Measurements from ENCODE around the gene GRB2.

Gene GRB2

GRCh38 chr17:75412455-75413317, 7.2 kb upstream of the GRB2 start:
- peak; percentile 84 for DNase-seq

DNA sequence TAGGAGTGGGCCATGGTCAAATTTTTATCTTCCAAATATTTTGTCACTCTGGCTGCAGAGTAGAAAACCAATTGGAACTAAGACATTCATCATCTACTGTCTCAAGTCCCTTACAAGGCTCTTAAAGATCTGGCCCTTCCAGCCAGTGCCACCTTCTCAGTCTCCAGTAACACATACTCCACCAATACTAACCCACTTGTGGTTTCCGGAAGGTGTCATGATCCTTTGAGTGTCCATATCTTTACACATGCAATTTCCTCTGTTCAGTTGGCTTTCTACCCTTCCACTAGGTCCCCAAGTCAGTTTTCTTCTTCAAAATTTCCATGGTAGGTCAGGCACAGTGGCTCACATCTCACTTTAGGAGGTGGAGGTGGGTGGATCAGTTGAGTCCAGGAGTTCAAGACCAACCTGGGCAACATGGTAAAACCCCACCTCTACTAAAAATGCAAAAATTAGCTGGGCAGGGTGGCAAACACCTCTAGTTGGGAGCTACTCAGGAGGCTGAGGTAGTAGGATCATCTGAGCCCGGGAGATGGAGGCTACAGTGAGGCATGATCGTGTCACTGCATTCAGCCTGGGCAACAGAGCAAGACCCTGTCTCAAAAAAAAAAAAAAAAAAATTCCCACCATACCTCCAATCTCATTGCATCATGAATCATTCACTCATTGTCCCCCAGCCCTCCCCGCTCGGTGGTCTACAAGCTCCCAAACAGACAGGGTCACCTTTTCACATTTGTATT, 6.0 kb upstream of the GRB2 start:
- no peak for DNase-seq

DNA sequence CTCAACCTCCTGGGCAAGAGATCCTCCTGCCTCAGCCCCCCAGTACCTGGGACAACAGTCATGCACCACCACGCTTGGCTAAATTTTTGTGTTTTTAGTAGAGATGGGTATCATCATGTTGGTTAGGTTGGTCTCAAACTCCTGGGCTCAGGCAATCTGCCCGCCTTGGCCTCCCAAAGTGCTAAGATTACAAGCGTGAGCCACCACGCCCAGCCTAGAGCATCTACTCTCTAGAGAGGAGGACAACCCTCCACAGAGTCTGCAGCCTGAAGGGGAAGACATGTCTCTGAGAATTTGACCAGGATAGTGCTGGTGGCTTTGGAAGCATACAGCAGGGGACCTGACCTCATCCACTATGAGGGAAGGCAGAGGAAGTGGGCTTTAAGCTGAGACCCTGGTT, 4.7 kb upstream of the GRB2 start:
- no peak for DNase-seq

- DNase-seq: no peak
Observed at GRCh38 chr17:75407655-75408352, 2.3 kb upstream of the GRB2 start.

DNA sequence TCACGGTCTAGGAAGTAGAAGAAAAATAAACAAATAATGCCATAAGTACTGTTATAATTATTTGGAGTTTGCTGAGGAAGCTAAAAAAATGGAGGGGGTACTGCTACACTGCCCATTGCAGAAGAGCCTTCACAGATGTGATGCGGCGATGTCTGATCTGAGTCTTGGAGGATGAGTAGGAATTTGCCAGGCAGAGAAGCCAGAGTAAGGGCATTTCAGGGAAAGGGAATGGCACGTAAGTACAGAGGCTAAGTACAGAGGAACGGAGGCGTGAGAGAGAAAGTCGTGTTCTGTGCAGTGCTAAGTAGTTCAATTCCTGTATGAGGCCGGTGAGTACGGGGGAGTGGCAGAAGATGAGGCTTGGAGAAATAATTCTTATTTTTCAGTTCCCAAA, 741 bp upstream of the GRB2 start:
- DNase-seq: no peak

- peak; percentile 59 for DNase-seq
Observed at GRCh38 chr17:75404731-75405364, 630 bp downstream of the GRB2 start.

GRCh38 chr17:75404223-75404730, 1.2 kb downstream of the GRB2 start:
- DNase-seq: peak; percentile 62

- DNase-seq: no peak
Observed at GRCh38 chr17:75403131-75403530, 2.3 kb downstream of the GRB2 start.

- DNase-seq: peak; percentile 62
Observed at GRCh38 chr17:75402026-75402425, 3.5 kb downstream of the GRB2 start.

GRCh38 chr17:75400326-75400939, 5.0 kb downstream of the GRB2 start:
- DNase-seq: no peak

DNA sequence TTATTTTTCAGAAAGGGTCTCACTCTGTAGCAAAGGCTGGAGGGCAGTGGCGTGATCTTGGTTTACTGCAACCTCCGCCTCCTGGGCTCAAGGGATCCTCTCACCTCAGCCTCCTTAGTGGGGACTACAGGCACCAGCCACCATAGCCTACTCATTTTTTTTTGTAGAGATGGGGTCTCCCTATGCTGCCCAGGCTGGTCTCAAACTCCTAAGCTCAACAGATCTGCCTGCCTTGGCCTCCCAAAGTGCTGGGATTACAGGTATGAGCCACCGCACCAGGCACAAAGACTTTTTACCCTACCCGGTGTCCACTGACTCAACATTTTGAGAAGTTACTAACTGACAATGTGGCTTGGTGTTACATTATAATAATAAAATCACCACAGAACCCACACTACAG, 7.2 kb downstream of the GRB2 start:
- no peak for DNase-seq

DNA sequence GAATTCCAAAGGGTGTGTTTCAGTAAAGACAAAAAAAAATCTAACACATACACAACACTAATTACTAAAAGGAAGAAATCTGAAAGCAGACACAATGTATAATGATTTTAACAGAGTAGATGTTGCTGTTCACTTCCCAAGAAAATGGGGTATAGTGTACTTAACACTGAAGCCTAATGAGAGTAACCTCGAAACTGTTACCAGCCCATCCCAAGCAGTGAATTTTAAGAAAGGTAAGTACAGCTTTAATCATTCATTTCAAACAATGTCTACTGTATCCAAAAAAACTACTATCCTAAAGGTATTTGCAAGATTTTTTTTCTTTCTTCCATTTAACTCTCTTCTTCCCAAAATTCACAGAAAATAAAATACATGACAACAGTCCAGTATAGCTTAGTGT, 8.3 kb downstream of the GRB2 start:
- DNase-seq: no peak

DNA sequence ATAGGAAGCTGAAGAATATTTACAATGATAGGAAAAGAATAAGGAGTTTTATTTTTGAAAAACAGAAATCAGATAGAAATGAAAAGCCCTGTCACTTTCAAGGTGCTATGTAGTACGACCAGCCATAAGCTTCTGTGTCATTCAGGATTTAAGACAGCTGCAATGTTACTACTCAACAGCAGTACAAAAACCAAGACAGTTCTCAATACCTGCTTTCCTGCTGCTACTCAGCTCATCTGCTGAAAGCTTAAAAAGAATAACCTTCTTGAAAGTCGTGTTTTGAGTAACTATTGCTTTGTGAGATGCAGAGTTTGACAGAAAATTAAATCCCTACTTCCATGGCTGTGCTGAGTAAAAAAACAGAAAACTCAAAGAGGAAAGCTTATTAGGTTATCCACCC, 8.7 kb downstream of the GRB2 start:
- peak; percentile 61 for DNase-seq

DNA sequence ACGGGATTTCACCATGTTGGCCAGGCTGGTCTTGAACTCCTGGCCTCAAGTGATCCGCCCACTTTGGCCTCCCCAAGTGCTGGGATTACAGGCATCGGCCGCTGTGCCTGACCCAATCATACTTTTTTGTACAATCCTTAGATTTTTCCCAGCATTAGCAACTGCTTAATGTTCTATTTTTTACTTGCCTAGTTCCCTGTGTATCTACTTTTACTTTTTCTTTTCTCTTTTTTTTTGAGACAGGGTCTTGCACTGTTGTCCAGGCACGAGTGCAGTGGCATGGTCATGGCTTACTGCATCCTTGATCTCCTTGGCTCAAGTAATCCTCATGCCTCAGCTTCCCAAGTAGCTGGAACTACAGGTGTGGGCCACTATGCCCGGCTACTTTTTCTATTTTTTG, 9.5 kb downstream of the GRB2 start:
- no peak for DNase-seq

DNA sequence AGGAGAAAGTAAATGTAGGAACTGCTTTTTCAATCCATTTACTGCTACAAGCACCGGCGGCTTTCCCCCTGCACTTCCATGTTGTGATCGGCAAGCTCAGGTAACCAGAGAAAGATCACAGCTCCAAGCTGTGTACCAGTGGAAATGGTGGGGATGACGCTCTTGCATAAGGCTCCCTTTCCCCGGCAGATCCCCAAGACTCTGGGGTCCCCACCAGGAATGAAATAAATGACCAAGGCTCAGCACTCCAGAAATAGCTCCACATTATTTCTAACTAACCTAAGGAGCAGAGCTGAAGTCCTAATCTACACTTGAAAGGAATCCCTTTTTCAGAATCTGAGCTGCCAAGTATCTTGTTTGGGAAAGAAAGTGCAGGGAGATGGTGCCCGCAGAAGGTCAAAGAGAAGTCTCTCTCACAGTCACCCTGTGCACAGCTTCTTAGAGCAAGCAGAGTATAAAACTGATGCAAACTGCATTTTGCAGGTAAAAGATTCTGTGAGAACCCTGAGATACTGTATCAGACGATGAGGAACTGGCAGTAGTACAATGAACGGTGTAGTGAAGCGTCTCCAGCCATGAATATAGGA, 11.1 kb downstream of the GRB2 start:
- DNase-seq: no peak

DNA sequence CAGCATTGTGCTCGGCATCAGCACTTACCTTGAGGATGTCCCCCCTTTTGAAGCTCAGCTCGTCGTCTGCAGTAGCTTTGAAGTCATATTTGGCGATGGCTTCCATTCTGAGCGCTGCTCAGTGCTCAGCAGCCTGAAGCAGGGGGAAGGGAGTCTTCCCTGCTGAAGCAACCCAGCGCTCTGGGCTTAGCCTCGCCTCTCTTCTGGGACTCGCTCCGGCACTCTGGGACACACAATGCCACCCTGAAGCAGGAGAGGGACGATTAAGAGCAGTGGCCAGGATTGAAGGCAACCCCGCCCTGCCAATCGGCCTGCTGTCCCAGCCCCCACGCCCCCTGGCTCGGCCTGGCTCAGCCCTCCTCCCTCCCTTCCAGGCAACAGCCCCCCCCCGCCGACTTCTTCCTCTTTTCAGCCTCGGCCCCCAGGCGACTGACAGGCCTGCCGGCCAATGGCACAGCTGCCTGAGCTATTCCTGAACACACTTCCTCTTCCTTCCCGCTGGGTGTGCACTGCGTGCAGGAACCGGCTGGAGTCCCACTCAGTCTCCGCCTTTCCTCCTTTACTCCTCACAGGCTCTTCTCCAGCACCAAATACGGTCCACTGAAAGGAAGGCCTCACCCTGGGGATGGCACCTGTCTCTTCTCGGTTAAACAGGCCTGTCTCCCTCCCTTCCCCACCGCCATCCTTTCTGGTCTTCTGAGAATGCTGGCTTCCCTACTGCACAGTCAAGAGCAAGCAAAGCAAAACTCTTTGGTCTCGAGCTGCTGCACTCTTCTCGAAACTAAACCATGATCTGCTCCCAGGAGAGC, 11.8 kb downstream of the GRB2 start:
- peak; percentile 94 for DNase-seq

DNA sequence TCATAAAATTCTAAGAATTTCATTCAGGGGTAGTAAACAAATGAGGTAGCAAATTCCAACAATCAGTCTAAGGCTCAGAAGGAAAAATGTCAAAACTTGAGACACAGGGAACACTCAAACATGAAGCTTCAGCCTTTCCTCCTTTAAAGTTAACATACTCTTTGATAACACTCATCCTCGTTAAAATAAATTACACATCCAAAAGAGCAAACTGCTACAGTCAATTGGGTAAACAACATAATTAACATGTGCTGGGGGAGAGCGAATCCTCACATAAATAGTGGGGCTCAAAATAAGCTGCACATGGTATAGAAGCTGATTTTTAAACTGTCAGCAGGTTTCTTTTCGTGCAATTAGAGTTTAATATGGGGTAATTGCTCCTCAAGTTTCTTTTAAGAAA, 12.9 kb downstream of the GRB2 start:
- no peak for DNase-seq

DNA sequence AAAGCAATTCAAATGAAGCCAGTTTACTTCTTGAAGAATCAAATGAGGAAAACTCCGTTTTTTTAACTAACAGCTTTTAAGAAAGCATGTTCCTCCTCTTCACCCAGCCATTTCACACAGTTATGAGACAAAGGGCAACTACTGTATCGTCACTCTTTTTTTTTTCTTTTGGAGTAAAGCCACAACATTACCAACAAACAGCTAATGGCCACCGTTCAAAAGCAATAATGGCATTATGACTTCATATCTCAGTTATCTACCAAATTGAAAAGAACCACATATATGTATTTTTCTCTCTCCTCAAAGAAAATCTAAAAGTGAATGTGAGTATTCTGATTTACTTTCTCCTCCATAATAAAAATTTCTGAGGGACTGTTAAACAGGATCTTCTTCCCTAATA, 14.5 kb downstream of the GRB2 start:
- no peak for DNase-seq

- no peak for DNase-seq
Observed at GRCh38 chr17:75388476-75389030, 16.9 kb downstream of the GRB2 start.

DNA sequence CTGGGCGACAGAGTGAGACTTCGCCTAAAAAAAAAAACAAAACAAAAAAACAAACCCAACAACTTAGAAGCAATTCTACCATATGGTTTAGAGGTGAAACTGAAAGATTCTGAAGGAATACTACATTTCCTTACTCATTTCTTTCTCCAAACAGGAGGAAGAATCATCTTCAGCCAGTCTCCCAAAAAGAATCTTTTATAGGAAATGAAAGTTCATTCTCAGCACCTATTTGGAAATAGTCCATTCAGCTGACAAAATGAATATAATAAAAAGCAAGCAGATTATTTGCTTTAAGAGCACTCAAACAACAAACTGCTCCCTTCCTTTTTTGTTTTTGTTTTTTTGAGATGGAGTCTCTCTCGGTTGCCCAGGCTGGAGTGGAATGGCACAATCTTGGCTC, 17.7 kb downstream of the GRB2 start:
- DNase-seq: no peak

DNA sequence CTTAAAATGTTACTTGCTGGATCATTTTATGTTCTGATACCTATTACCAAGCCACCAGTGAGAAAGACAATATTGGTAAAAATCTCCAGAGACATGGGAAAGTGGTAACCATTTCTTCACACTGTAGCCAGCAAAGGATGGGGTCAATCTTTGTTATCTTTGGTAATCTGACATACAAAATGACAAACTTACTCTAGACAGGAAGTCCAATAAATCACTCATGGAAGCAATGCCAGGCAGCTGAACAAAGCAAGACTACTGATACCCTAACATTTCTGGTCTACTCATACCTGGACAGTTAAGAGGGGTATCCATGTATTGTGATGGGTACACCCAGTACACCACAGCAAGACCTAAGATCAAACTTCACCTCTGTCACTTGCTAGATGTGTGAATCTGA, 19.0 kb downstream of the GRB2 start:
- DNase-seq: no peak

All from activated CD4-positive, alpha-beta T cell treated with anti-CD3 and anti-CD28 coated beads, Interleukin-10, Interleukin-2, amounts not matched to agents 100 ng/mL and 50 ng/mL, durations not matched to agents 16 hours and 8 hours (primary cell).